ENCODE measurements around the gene SUGCT. TPM values are rescaled to one million over a fixed set of nuclear protein-coding genes. Genes with fewer than 3 reads are reported as not detected.

Gene SUGCT
- total RNA-seq, 4 donors from 2014 or later, result 0.83 to 7.1 (median 3.2) TPM

- no peak overlapping the region for H3K27ac ChIP-seq
- H3K9me3 ChIP-seq, result no peaks in the 10 kb centered on the region
- no peak overlapping the region for H3K4me3 ChIP-seq
- WGBS, 2 donors, result 64 to 95% methylated on average over 2 of the region's 2 CpGs
- no peaks in the 10 kb centered on the region for H3K4me1 ChIP-seq
- intact Hi-C loops (cut with DNase I), result no loop called here
- no peaks in the 10 kb centered on the region for H3K36me3 ChIP-seq
- H3K27me3 ChIP-seq, result no peaks in the 10 kb centered on the region
- DNase-seq, result no peak
- TF ChIP-seq, protein P1, sequence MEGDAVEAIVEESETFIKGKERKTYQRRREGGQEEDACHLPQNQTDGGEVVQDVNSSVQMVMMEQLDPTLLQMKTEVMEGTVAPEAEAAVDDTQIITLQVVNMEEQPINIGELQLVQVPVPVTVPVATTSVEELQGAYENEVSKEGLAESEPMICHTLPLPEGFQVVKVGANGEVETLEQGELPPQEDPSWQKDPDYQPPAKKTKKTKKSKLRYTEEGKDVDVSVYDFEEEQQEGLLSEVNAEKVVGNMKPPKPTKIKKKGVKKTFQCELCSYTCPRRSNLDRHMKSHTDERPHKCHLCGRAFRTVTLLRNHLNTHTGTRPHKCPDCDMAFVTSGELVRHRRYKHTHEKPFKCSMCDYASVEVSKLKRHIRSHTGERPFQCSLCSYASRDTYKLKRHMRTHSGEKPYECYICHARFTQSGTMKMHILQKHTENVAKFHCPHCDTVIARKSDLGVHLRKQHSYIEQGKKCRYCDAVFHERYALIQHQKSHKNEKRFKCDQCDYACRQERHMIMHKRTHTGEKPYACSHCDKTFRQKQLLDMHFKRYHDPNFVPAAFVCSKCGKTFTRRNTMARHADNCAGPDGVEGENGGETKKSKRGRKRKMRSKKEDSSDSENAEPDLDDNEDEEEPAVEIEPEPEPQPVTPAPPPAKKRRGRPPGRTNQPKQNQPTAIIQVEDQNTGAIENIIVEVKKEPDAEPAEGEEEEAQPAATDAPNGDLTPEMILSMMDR (IDR thresholded peaks at IDR 0.05), result no peak
- TF ChIP-seq POLR2A (IDR thresholded peaks at IDR 0.05), result no peak
Measured at GRCh38 chr7:40489844-40490602, 355.2 kb downstream of the SUGCT start.

- DNase-seq, result no peak
- no peaks in the 10 kb centered on the region for H3K36me3 ChIP-seq
- no peak for TF ChIP-seq POLR2A (IDR thresholded peaks at IDR 0.05)
- TF ChIP-seq, protein P1 (IDR thresholded peaks at IDR 0.05), result no peak
- no peak overlapping the region for H3K4me3 ChIP-seq
- H3K27me3 ChIP-seq, result no peaks in the 10 kb centered on the region
- intact Hi-C loops (cut with DNase I), result no loop called here
- no peaks in the 10 kb centered on the region for H3K9me3 ChIP-seq
- no peaks in the 10 kb centered on the region for H3K4me1 ChIP-seq
- H3K27ac ChIP-seq, result no peak overlapping the region
Measured at GRCh38 chr7:40490603-40490924, 355.8 kb downstream of the SUGCT start.

DNA sequence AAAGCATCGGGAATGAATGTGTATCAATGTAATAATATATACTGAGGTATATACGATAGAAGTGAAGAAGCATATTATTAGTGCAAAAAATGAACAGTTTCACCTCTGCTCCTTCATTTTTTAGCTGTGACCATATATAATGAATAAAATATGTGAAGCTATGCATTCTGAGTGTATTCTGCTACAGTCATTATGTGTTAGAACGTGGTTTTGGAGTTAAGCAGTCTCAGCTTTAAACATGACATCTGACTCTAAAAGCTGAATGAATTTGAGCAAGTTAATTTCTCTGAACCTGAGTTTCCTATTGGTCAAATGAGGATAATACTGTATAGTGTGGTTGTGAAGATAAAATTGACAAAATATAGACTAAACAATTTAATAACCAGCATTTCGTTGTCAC, 358.1 kb downstream of the SUGCT start:
- no peak for DNase-seq
- WGBS, 2 donors, result 79 to 84% methylated on average over 4 of the region's 4 CpGs
- H3K27ac ChIP-seq, result no peak overlapping the region
- TF ChIP-seq POLR2A (IDR thresholded peaks at IDR 0.05), result no peak
- TF ChIP-seq, protein P1 (IDR thresholded peaks at IDR 0.05), result no peak
- no peak overlapping the region for H3K4me3 ChIP-seq
- H3K27me3 ChIP-seq, result no peaks in the 10 kb centered on the region
- intact Hi-C loops (cut with DNase I), result no loop called here
- H3K36me3 ChIP-seq, result no peaks in the 10 kb centered on the region
- no peaks in the 10 kb centered on the region for H3K9me3 ChIP-seq
- no peaks in the 10 kb centered on the region for H3K4me1 ChIP-seq

DNA sequence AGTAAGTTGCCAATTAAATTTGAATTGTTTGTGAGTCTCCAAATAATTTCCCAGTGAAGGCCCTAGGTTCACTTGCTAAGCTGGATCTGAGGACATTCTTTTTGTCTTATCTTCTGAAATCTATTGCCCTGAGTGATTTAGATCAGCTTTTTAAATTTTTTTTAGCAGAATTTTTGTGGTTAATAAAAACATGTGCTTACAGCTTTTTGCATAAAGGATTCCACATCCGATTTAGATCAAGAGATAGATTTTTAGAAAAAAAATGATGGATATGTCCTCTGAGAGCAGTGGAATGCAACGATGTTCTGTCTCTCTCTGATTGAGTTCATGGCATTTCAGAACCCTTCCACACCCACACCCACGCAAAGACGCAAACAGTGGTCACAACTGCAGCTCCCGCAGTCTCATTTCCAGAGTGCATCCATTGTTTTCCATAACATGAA, 358.8 kb downstream of the SUGCT start:
- no peak overlapping the region for H3K4me3 ChIP-seq
- DNase-seq, result no peak
- no peak overlapping the region for H3K27ac ChIP-seq
- intact Hi-C loops (cut with DNase I), result no loop called here
- no peaks in the 10 kb centered on the region for H3K27me3 ChIP-seq
- H3K9me3 ChIP-seq, result no peaks in the 10 kb centered on the region
- no peaks in the 10 kb centered on the region for H3K36me3 ChIP-seq
- 53 to 77% methylated on average over 5 of the region's 5 CpGs for WGBS, 2 donors
- H3K4me1 ChIP-seq, result no peaks in the 10 kb centered on the region
- TF ChIP-seq POLR2A (IDR thresholded peaks at IDR 0.05), result no peak
- TF ChIP-seq, protein P1 (IDR thresholded peaks at IDR 0.05), result no peak

- DNase-seq, result no peak
- no peak overlapping the region for H3K4me3 ChIP-seq
- intact Hi-C loops (cut with DNase I), result no loop called here
- no peaks in the 10 kb centered on the region for H3K27me3 ChIP-seq
- no peaks in the 10 kb centered on the region for H3K9me3 ChIP-seq
- no peaks in the 10 kb centered on the region for H3K36me3 ChIP-seq
- TF ChIP-seq, protein P1 (IDR thresholded peaks at IDR 0.05), result no peak
- no peak for TF ChIP-seq POLR2A (IDR thresholded peaks at IDR 0.05)
- WGBS, 2 donors, result 89% methylated on average over 5 to 6 of the region's 11 CpGs
- H3K27ac ChIP-seq, result no peak overlapping the region
- no peaks in the 10 kb centered on the region for H3K4me1 ChIP-seq
Measured at GRCh38 chr7:40498924-40499510, 364.2 kb downstream of the SUGCT start.
